K562 (cell line): Measurements from ENCODE around the gene LIPH. TPM values are rescaled to one million over a fixed set of nuclear protein-coding genes. Genes with fewer than 3 reads are reported as not detected.

Source experiments
- ATAC-seq: fragments of 200-7000 bp; cut with Tn5 transposase; 3 replicates; pipeline ENCODE4 v1.9.1; 2020; ENCODE audit warnings: moderate library complexity
- BruUV-seq: library from RNA; stranded (reverse); fragments of 400-500 nt; replicated peaks from 2 replicates; lab custom pipeline; 2021; lab: Mats Ljungman, UMichigan
- CTCF ChIA-PET: fragments of 300-600 bp; formaldehyde crosslinking; extraction: SDS; loops from one replicate; lab custom pipeline; 2021; ENCODE audit warnings: low intra/inter-chr PET ratio; lab: Yijun Ruan, JAX
- POLR2A ChIA-PET: fragments of 300-600, 350-650 bp; sonication (Branson Sonifier 250); formaldehyde crosslinking; extraction: SDS; loops from one replicate; lab custom pipeline; 2021; ENCODE audit warnings: antibody characterized with exemption, inconsistent platforms; lab: Yijun Ruan, JAX
- DNase-seq, 4 experiments: peaks; one replicate each; pipeline versions ENCODE4 v3.0.0 to v3.0.0-alpha.2; 2011 to 2018; ENCODE audit warnings: low spot score in 3 of 4, mixed read lengths in 3 of 4; ENCODE audit errors: extremely low read depth in 1 of 4
- FAIRE-seq: peaks from 2 replicates; lab custom pipeline; 2011; peaks lifted over from hg19 to GRCh38; lab: Jason Lieb, UNC
- H2AFZ ChIP-seq: 2 replicates; pipeline ENCODE4 v1.6.0; 2011; ENCODE audit warnings: low read depth, low read length, control low read depth, inconsistent platforms
- H3K27ac ChIP-seq: fragments of 200-600 bp; 3 replicates; pipeline ENCODE4 v1.8.0; 2011; ENCODE audit warnings: low read depth, mild to moderate bottlenecking, control low read depth, inconsistent platforms, low read length, moderate library complexity, mixed read lengths; ENCODE audit errors: extremely low read depth
- H3K27me3 ChIP-seq, 2 experiments: fragments of 300-600 bp in 1 of 2; 2 replicates in 1 of 2; 3 replicates in 1 of 2; pipeline versions ENCODE4 v1.6.0 to v1.8.0; 2011; ENCODE audit warnings: inconsistent platforms in 2 of 2, low read length in 2 of 2, mild to moderate bottlenecking in 1 of 2, mixed read lengths in 1 of 2, moderate library complexity in 1 of 2; ENCODE audit not compliant: control insufficient read depth in 2 of 2, insufficient read depth in 2 of 2
- H3K36me3 ChIP-seq: fragments of 300-600 bp; 3 replicates; pipeline ENCODE4 v1.8.0; 2011; ENCODE audit warnings: mild to moderate bottlenecking, low read length, inconsistent platforms; ENCODE audit not compliant: control insufficient read depth, insufficient read depth
- H3K4me1 ChIP-seq, 2 experiments: fragments of 200-600 bp in 1 of 2; replicated peaks in 1 of 2; 2 replicates in 1 of 2; 3 replicates in 1 of 2; pipeline versions ENCODE4 v1.5.1 to v1.8.0; 2011; ENCODE audit warnings: inconsistent platforms in 2 of 2, low read length in 2 of 2, mild to moderate bottlenecking in 1 of 2, mixed read lengths in 1 of 2, moderate library complexity in 1 of 2; ENCODE audit not compliant: control insufficient read depth in 2 of 2, insufficient read depth in 2 of 2
- H3K4me2 ChIP-seq: 2 replicates; pipeline ENCODE4 v1.6.1; 2011; ENCODE audit warnings: low read length, control low read depth, inconsistent platforms, mixed read lengths; ENCODE audit not compliant: insufficient read depth
- H3K4me3 ChIP-seq: fragments of 200-600 bp; sonication (generic), shearing (Covaris generic); 2 replicates; pipeline ENCODE4 v1.5.1; 2016; ENCODE audit warnings: control low read depth, inconsistent platforms
- H3K79me2 ChIP-seq: fragments of 200-600 bp; 3 replicates; pipeline ENCODE4 v1.8.0; 2011; ENCODE audit warnings: low read length, inconsistent platforms; ENCODE audit not compliant: control insufficient read depth, insufficient read depth
- H3K9ac ChIP-seq, 2 experiments: 2 replicates each; pipeline versions ENCODE4 v1.6.0 to v1.6.1; 2011; ENCODE audit warnings: low read depth in 2 of 2, low read length in 2 of 2, control low read depth in 1 of 2, inconsistent platforms in 1 of 2, mild to moderate bottlenecking in 1 of 2, mixed read lengths in 1 of 2; ENCODE audit not compliant: insufficient read depth in 1 of 2
- H3K9me1 ChIP-seq: one replicate; pipeline ENCODE4 v1.6.0; 2011; ENCODE audit warnings: inconsistent platforms, mild to moderate bottlenecking, low read length, moderate library complexity; ENCODE audit not compliant: control insufficient read depth, insufficient read depth
- H3K9me3 ChIP-seq: replicated peaks from 2 replicates; pipeline ENCODE4 v1.5.1; 2011; ENCODE audit warnings: low read depth, low read length, inconsistent platforms; ENCODE audit not compliant: control insufficient read depth, insufficient read depth
- H4K20me1 ChIP-seq: replicated peaks from 2 replicates; pipeline ENCODE4 v1.6.1; 2011; ENCODE audit warnings: low read length, inconsistent platforms, mixed read lengths; ENCODE audit not compliant: control insufficient read depth, insufficient read depth
- ASH1L ChIP-seq: fragments of 450-650 bp; IDR thresholded peaks from 2 replicates; pipeline ENCODE4 v1.6.1; 2018; ENCODE audit warnings: borderline replicate concordance, mild to moderate bottlenecking, low read depth; ENCODE audit not compliant: partially characterized antibody
- CBFA2T2 ChIP-seq: fragments of 450-650 bp; conservative IDR thresholded peaks from 2 replicates; pipeline ENCODE4 v1.6.1; 2017; ENCODE audit warnings: mild to moderate bottlenecking
- DEAF1 ChIP-seq: fragments of 450-650 bp; formaldehyde crosslinking; IDR thresholded peaks from 2 replicates; pipeline ENCODE4 v1.4.0; 2020; ENCODE audit warnings: mild to moderate bottlenecking, moderate library complexity
- GABPB2 ChIP-seq: fragments of 250-450 bp; sonication (Bioruptor Pico); conservative IDR thresholded peaks from 2 replicates; pipeline ENCODE4 v1.5.1; 2021; ENCODE audit warnings: mild to moderate bottlenecking
- GTF2A2 ChIP-seq: IDR thresholded peaks from 2 replicates; pipeline ENCODE4 v1.6.1; 2016; ENCODE audit warnings: mild to moderate bottlenecking, missing genetic modification characterization, missing compliant biosample characterization
- HDAC8 ChIP-seq: fragments of 450-650 bp; IDR thresholded peaks from 2 replicates; pipeline ENCODE4 v1.6.1; 2016; ENCODE audit warnings: mild to moderate bottlenecking, missing genetic modification characterization, moderate library complexity, missing compliant biosample characterization
- HNRNPH1 ChIP-seq: fragments of 200-400 bp; formaldehyde crosslinking; optimal IDR thresholded peaks from 2 replicates; pipeline ENCODE3; 2017; ENCODE audit warnings: low read depth, mild to moderate bottlenecking, low read length, moderate library complexity
- KLF6 ChIP-seq: fragments of 250-450 bp; sonication (Bioruptor Pico); IDR thresholded peaks from 2 replicates; pipeline ENCODE4 v1.4.0; 2020; ENCODE audit warnings: mild to moderate bottlenecking, moderate library complexity, borderline replicate concordance
- MEF2A ChIP-seq: IDR thresholded peaks from 2 replicates; pipeline ENCODE4 v1.6.1; 2011; ENCODE audit warnings: low read depth, mild to moderate bottlenecking, low read length, moderate library complexity; ENCODE audit not compliant: control insufficient read depth
- PBX2 ChIP-seq, 2 experiments: IDR thresholded peaks in 1 of 2; conservative IDR thresholded peaks in 1 of 2; 2 replicates each; pipeline ENCODE4 v1.6.1; 2016; ENCODE audit warnings: low read depth in 2 of 2, mild to moderate bottlenecking in 1 of 2, missing compliant biosample characterization in 1 of 2, missing genetic modification characterization in 1 of 2, moderate library complexity in 1 of 2
- PHB ChIP-seq: fragments of 250-450 bp; sonication (Bioruptor Pico); IDR thresholded peaks from 2 replicates; pipeline ENCODE4 v1.5.0; 2021
- POLR2A ChIP-seq: fragments of 450-650 bp; conservative IDR thresholded peaks from 2 replicates; pipeline ENCODE4 v1.6.1; 2016
- RFX7 ChIP-seq: fragments of 250-450 bp; sonication (Bioruptor Pico); IDR thresholded peaks from 2 replicates; pipeline ENCODE4 v1.5.1; 2021; ENCODE audit warnings: mild to moderate bottlenecking
- TARDBP ChIP-seq: fragments of 450-650 bp; IDR thresholded peaks from 2 replicates; pipeline ENCODE4 v1.6.1; 2016
- TCF7 ChIP-seq: sonication (generic); IDR thresholded peaks from 2 replicates; pipeline ENCODE4 v1.6.1; 2016; ENCODE audit warnings: antibody characterized with exemption, borderline replicate concordance
- ZBTB2 ChIP-seq: fragments of 450-650 bp; IDR thresholded peaks from 2 replicates; pipeline ENCODE4 v1.6.1; 2016; ENCODE audit warnings: antibody characterized with exemption
- ZNF280B ChIP-seq: fragments of 250-450 bp; sonication (Bioruptor Pico); IDR thresholded peaks from 2 replicates; pipeline ENCODE4 v1.5.1; 2021; ENCODE audit warnings: mild to moderate bottlenecking
- WGBS: fragments of 100-300 bp; shearing (Covaris generic); methylation state at CpG from one replicate; pipeline ENCODE4 v1.1.6; 2016; ENCODE audit warnings: low coverage, mixed read lengths; ENCODE audit not compliant: insufficient coverage; ENCODE audit errors: missing lambda C conversion rate; 5-methylcytosine and 5-hydroxymethylcytosine counted together
- in situ Hi-C: fragments of 300-500 bp; cut with MboI; formaldehyde crosslinking; loops from 4 replicates; pipeline ENCODE4 v1.15.0; 2018; ENCODE audit warnings: inconsistent platforms, mixed read lengths
- intact Hi-C: fragments of 100-400 bp; cut with micrococcal nuclease; formaldehyde crosslinking; loops from 2 replicates; pipeline ENCODE4 v1.14.2; 2022
- polyA plus RNA-seq, 8 experiments: library from polyadenylated mRNA; depleted of rRNA in 4 of 8; stranded (reverse) in 5 of 8; unstranded in 3 of 8; fragments of >200 nt; fragmentation: Nextera tagmentation in 2 of 8; fragmentation: Illumina TruSeq in 1 of 8; extraction: Ambion mirVana in 2 of 8; extraction: Trizol in 1 of 8; gene quantifications; 2 replicates each; pipeline versions ENCODE4 v1.2.1 to v1.2.3, GENCODE V29; 2011 to 2014; ENCODE audit warnings: inconsistent platforms in 1 of 8, missing spikeins in 1 of 8
- total RNA-seq, 7 experiments: library from RNA; depleted of rRNA in 6 of 7; stranded (reverse); fragments of >200 nt in 6 of 7; fragmentation: Illumina TruSeq in 2 of 7; extraction: Trizol in 2 of 7; gene quantifications; 2 replicates each; pipeline versions ENCODE4 v1.2.1 to v1.2.3, GENCODE V29; 2011 to 2021; ENCODE audit warnings: low replicate concordance in 1 of 7

LIPH gene
- total and polyA plus RNA-seq, 9 of the 15 experiments (the other 6 are each of a cell fraction or from before 2014, with no cell fraction given): 0.73 to 1.8 (median 1.3) TPM

GRCh38 chr3:185584686-185585085 lies 32.3 kb upstream of the LIPH start:
- Histone ChIP-seq H3K79me2 (peaks cover 26% of the 10 kb centered on the region), H4K20me1 (no peaks in the 10 kb centered on the region), H3K4me3 (no peak overlapping the region), H3K9me1 (no peaks in the 10 kb centered on the region), H3K36me3 (0 out of 3 replicates have a peak, but pooled peaks cover 2% of the 10 kb centered on the region), H3K27me3 (no peaks in the 10 kb centered on the region), H2AFZ (peak overlapping the region; percentile 99; the same call in 1 of the 2 replicates), H3K4me2 (no peak overlapping the region), H3K27ac (no peak overlapping the region), H3K9me3 (no peaks in the 10 kb centered on the region), H3K4me1 (peaks cover 8 to 12% of the 10 kb centered on the region in 2 experiments; a peak in 3 of 5 replicates), H3K9ac (no peak overlapping the region)
- in situ Hi-C loops: no loop called here
- intact Hi-C loops: no loop called here
- no peak for DNase-seq
- CTCF ChIA-PET: no interaction called here
- no peak for ATAC-seq
- FAIRE-seq: no peak
- WGBS: 82% methylated on average over 4 of the region's 4 CpGs
- POLR2A ChIA-PET: interaction anchor here (0.7 kb wide), 1 partner anchor 232 kb away, joined by 3 read pairs; no protein-coding TSS in a partner anchor
- no TSS peak for BruUV-seq
- TF ChIP-seq PHB: no peak
- no peak for TF ChIP-seq DEAF1 (CRISPR knock-in tag)
- TF ChIP-seq ZBTB2: no peak
- no peak for TF ChIP-seq GABPB2 (CRISPR knock-in tag)
- no peak for TF ChIP-seq HNRNPH1
- TF ChIP-seq POLR2A: no peak
- no peak for TF ChIP-seq TCF7
- TF ChIP-seq PBX2 (CRISPR knock-in tag; IDR thresholded peaks at IDR 0.05; ENCODE audit: low read depth): no peak
- no peak for TF ChIP-seq PBX2 (tag; conservative IDR thresholded peaks at IDR 0.05; ENCODE audit: low read depth)
- TF ChIP-seq KLF6 (CRISPR knock-in tag): no peak
- no peak for TF ChIP-seq ZNF280B (CRISPR knock-in tag)
- no peak for TF ChIP-seq MEF2A
- no peak for TF ChIP-seq ASH1L
- TF ChIP-seq CBFA2T2: no peak
- no peak for TF ChIP-seq RFX7 (CRISPR knock-in tag)
- TF ChIP-seq GTF2A2 (tag): no peak
- TF ChIP-seq TARDBP: no peak
- TF ChIP-seq HDAC8: no peak
